Naive thymus-derived CD4-positive, alpha-beta T cell (primary cell): ENCODE data around the gene FOXB1. TPM values are rescaled to one million over a fixed set of nuclear protein-coding genes. Genes with fewer than 3 reads are reported as not detected.

Experiments
- ATAC-seq: fragments of 150-1000 bp; cut with Tn5 transposase; 2 replicates; pipeline ENCODE4 v1.10.0; 2021; ENCODE audit warnings: mild to moderate bottlenecking, moderate library complexity
- CTCF ChIA-PET: fragments of 350-600 bp; sonication (Branson Sonifier 250); formaldehyde crosslinking; loops from one replicate; lab custom pipeline; 2021; ENCODE audit warnings: antibody characterized with exemption; lab: Charles Lee
- POLR2A ChIA-PET: fragments of 350-600 bp; sonication (Branson Sonifier 250); formaldehyde crosslinking; loops from one replicate; lab custom pipeline; 2021; ENCODE audit warnings: antibody characterized with exemption, inconsistent platforms; lab: Charles Lee
- DNase-seq, 9 donors: peaks; one replicate each; pipeline versions ENCODE4 v3.0.0 to v3.0.0-alpha.2; 2020 to 2022; ENCODE audit warnings: mixed read lengths in 1 of 9
- H3K27ac ChIP-seq: one replicate; pipeline ENCODE4 v1.7.0; 2013; ENCODE audit warnings: mild to moderate bottlenecking, low read depth, low read length, moderate library complexity
- H3K27me3 ChIP-seq, 2 donors: one replicate each; pipeline ENCODE4 v1.7.0; 2013; ENCODE audit warnings: low read length in 2 of 2, mild to moderate bottlenecking in 2 of 2, moderate library complexity in 2 of 2; ENCODE audit not compliant: control insufficient read depth in 2 of 2, insufficient read depth in 2 of 2
- H3K36me3 ChIP-seq, 3 experiments: 1 replicate in 2 of 3; 2 replicates in 1 of 3; pipeline ENCODE4 v1.7.0; 2013; ENCODE audit warnings: low read length in 3 of 3, mild to moderate bottlenecking in 3 of 3, moderate library complexity in 1 of 3; ENCODE audit not compliant: insufficient read depth in 3 of 3, control insufficient read depth in 2 of 3
- H3K4me1 ChIP-seq, 2 donors: one replicate each; pipeline ENCODE4 v1.7.0; 2013; ENCODE audit warnings: low read length in 2 of 2, mild to moderate bottlenecking in 2 of 2, moderate library complexity in 1 of 2; ENCODE audit not compliant: control insufficient read depth in 2 of 2, insufficient read depth in 2 of 2
- H3K4me3 ChIP-seq: 2 replicates; pipeline ENCODE4 v1.7.0; 2013; ENCODE audit warnings: mild to moderate bottlenecking, low read length
- H3K9me3 ChIP-seq, 3 experiments: 1 replicate in 2 of 3; 2 replicates in 1 of 3; pipeline ENCODE4 v1.7.0; 2013; ENCODE audit warnings: low read length in 3 of 3; ENCODE audit not compliant: control insufficient read depth in 2 of 3
- H3K27ac Mint-ChIP-seq, 9 donors: one replicate each; pipeline ENCODE4 v1.8.0; 2020 to 2022; ENCODE audit warnings: mixed read lengths in 9 of 9, mild to moderate bottlenecking in 8 of 9, moderate library complexity in 5 of 9, inconsistent platforms in 2 of 9
- H3K27me3 Mint-ChIP-seq, 5 donors: one replicate each; pipeline ENCODE4 v1.8.0; 2021 to 2022; ENCODE audit warnings: mixed read lengths in 5 of 5, mild to moderate bottlenecking in 1 of 5
- H3K36me3 Mint-ChIP-seq, 5 donors: one replicate each; pipeline ENCODE4 v1.8.0; 2020 to 2022; ENCODE audit warnings: mixed read lengths in 5 of 5, mild to moderate bottlenecking in 3 of 5, inconsistent platforms in 1 of 5
- H3K4me1 Mint-ChIP-seq, 7 donors: one replicate each; pipeline ENCODE4 v1.8.0; 2020 to 2022; ENCODE audit warnings: mixed read lengths in 7 of 7, mild to moderate bottlenecking in 3 of 7, inconsistent platforms in 1 of 7
- H3K4me3 Mint-ChIP-seq, 10 donors: one replicate each; pipeline ENCODE4 v1.8.0; 2020 to 2022; ENCODE audit warnings: mild to moderate bottlenecking in 10 of 10, mixed read lengths in 10 of 10, moderate library complexity in 6 of 10, inconsistent platforms in 2 of 10
- H3K9me3 Mint-ChIP-seq, 11 donors: one replicate each; pipeline ENCODE4 v1.8.0; 2020 to 2022; ENCODE audit warnings: mixed read lengths in 11 of 11, mild to moderate bottlenecking in 4 of 11, inconsistent platforms in 1 of 11, moderate library complexity in 1 of 11
- intact Hi-C, 2 donors: fragments of 100-400 bp; cut with micrococcal nuclease; formaldehyde crosslinking; loops; one replicate each; pipeline ENCODE4 v1.15.1; 2023
- polyA plus RNA-seq, 2 donors: library from polyadenylated mRNA; unstranded; fragments of 300-500 nt; fragmentation: Illumina TruSeq; gene quantifications; one replicate each; pipeline ENCODE4 v1.2.3, GENCODE V29; 2021
- total RNA-seq, 6 experiments: library from RNA in 5 of 6; stranded (reverse) in 5 of 6; gene quantifications; 1 replicate in 5 of 6; 2 replicates in 1 of 6; pipeline ENCODE4 v1.2.3 and lab custom pipeline; 2021 to 2026

Gene FOXB1
- total and polyA plus RNA-seq, 7 experiments from 2014 or later = 0.12 to 0.97 (median 0.27) TPM; not detected in 2

- POLR2A ChIA-PET = interaction anchor here (2.2 kb wide), 1 partner anchor 11 kb away, joined by 8 read pairs; no protein-coding TSS in a partner anchor
- peak overlapping the region; percentile 52 to 97 (median 86) for H3K27ac Mint-ChIP-seq
Observed at GRCh38 chr15:60005352-60006202, 1.5 kb downstream of the FOXB1 start.

DNA sequence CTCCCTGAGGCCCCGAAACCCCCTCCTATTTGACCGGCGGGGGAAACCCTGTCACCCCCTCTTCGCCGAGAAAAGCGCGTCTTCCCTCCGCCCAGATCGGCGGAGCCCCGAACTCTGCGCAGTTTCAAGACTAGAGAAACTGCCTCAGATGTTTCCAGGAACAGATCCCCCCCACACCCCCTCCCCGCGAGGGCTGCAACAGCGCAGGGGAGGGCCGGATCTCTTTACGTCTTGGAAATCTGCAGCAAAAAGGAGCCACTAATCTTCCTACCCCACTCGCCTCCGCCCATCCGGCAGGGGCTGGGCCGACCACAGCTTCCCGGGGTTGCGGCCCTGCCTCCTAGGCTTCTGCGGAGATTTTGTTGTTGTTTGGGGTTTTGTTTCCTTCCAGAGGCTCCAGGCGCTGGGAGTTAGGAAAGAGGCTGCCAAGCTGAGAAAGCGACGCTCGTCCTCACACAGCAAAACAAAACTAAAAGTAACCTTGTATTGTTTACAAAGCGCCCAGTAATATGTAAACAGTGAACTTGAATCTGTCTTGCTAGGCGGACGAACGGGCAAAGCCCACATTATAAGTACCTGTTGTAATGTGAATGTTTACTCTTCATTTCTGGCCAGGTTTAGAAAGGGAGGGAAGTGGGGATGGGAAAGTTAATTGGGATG lies 2.2 kb downstream of the FOXB1 start:
- Histone ChIP-seq H3K4me3 (peak overlapping the region; percentile 49), H3K36me3 (no peaks in the 10 kb centered on the region), H3K4me1 (peaks cover 23 to 27% of the 10 kb centered on the region in 2 donors), H3K27ac (no peak overlapping the region), H3K9me3 (peaks cover 0 to 15% (median 0%) of the 10 kb centered on the region in 3 experiments), H3K27me3 (peaks cover 30 to 76% of the 10 kb centered on the region in 2 donors)
- Mint-ChIP-seq H3K36me3 (peaks cover 0 to 14% (median 4%) of the 10 kb centered on the region in 5 donors), H3K27ac (peak overlapping the region; percentile 52 to 97 (median 86)), H3K9me3 (peaks cover 0 to 23% (median 14%) of the 10 kb centered on the region in 11 donors), H3K4me1 (peaks cover 26 to 52% (median 40%) of the 10 kb centered on the region in 7 donors), H3K27me3 (peaks cover 74 to 94% (median 89%) of the 10 kb centered on the region in 5 donors), H3K4me3 (peak overlapping the region; percentile 80 to 97 (median 90))
- intact Hi-C loops = loop anchor here (1.0 to 5.0 kb wide), 9 partner anchors 9 to 576 kb away; partner anchors contain the start of gene BNIP2 (in 1 of the 2)
- ATAC-seq = peak; percentile 82
- ChIA-PET POLR2A (interaction anchor here (0.6 kb wide), 1 partner anchor 34 kb away, joined by 3 read pairs; no protein-coding TSS in a partner anchor), CTCF (interaction anchor here (0.6 to 0.9 kb wide), 3 partner anchors 9 to 166 kb away, joined by 3 to 4 read pairs (median 3); no protein-coding TSS in a partner anchor)
- peak; percentile 37 to 81 (median 69) for DNase-seq

More at GRCh38 chr15:60005352-60006202, 1.5 kb downstream of the FOXB1 start:
- Histone ChIP-seq H3K4me3 (peak overlapping the region; percentile 49), H3K9me3 (peaks cover 0 to 15% (median 0%) of the 10 kb centered on the region in 3 experiments), H3K36me3 (no peaks in the 10 kb centered on the region), H3K4me1 (peaks cover 23 to 27% of the 10 kb centered on the region in 2 donors), H3K27me3 (peaks cover 30 to 83% of the 10 kb centered on the region in 2 donors), H3K27ac (no peak overlapping the region)
- Mint-ChIP-seq H3K4me3 (peak overlapping the region; percentile 80 to 97 (median 90)), H3K36me3 (peaks cover 0 to 17% (median 6%) of the 10 kb centered on the region in 5 donors), H3K9me3 (peaks cover 0 to 30% (median 16%) of the 10 kb centered on the region in 11 donors), H3K27me3 (peaks cover 75 to 94% (median 89%) of the 10 kb centered on the region in 5 donors), H3K4me1 (peaks cover 28 to 56% (median 45%) of the 10 kb centered on the region in 7 donors)
- peak in 1 of 9 donors; percentile 48 for DNase-seq
- CTCF ChIA-PET = no interaction called here
- intact Hi-C loops = loop anchor here (1.0 to 5.0 kb wide), 10 partner anchors 8 to 577 kb away; partner anchors contain the start of gene BNIP2 (in 1 of the 2)
- ATAC-seq = peak; percentile 19

DNA sequence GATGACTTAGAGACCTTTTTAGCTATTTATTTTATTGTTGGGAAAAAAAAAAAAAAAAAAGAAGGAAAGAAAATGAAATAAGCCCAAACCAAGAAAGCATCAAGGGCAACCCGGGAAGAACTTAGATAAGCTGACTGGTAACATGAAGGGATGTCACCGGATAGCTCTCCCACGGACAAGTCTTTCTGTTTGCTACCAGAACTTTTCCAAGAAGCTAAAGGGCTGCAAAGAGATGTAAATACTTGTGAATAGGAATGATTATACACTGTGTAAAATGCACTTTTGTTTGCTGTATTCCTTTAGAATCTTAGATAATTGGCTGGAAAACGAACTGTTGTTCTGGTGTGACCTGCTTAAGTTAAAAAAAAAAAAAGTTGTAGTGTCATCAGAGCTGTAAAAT lies 2.8 kb downstream of the FOXB1 start:
- peaks cover 72 to 94% (median 89%) of the 10 kb centered on the region in 5 donors for H3K27me3 Mint-ChIP-seq
- H3K27ac ChIP-seq = no peak overlapping the region
- ChIA-PET POLR2A (interaction anchor here (0.6 kb wide), 2 partner anchors 31 to 34 kb away, joined by 3 to 4 read pairs; no protein-coding TSS in a partner anchor), CTCF (interaction anchor here (0.6 to 0.9 kb wide), 4 partner anchors 10 to 166 kb away, joined by 3 to 5 read pairs (median 4); no protein-coding TSS in a partner anchor)
- H3K27ac Mint-ChIP-seq = peak overlapping the region in 7 of 9 donors; percentile 52 to 97 (median 86)
- no peak for DNase-seq
- no peaks in the 10 kb centered on the region for H3K36me3 ChIP-seq
- peak overlapping the region; percentile 49 for H3K4me3 ChIP-seq
- peaks cover 26 to 70% of the 10 kb centered on the region in 2 donors for H3K27me3 ChIP-seq
- peak overlapping the region; percentile 80 to 97 (median 90) for H3K4me3 Mint-ChIP-seq
- no peak for ATAC-seq
- H3K4me1 Mint-ChIP-seq = peaks cover 26 to 47% (median 40%) of the 10 kb centered on the region in 7 donors
- H3K9me3 ChIP-seq = peaks cover 0 to 11% (median 0%) of the 10 kb centered on the region in 3 experiments
- intact Hi-C loops = loop anchor here (1.0 to 5.0 kb wide), 9 partner anchors 10 to 575 kb away; partner anchors contain the start of gene BNIP2 (in 1 of the 2)
- H3K36me3 Mint-ChIP-seq = peaks cover 0 to 10% (median under 1%) of the 10 kb centered on the region in 5 donors
- H3K4me1 ChIP-seq = peaks cover 23 to 27% of the 10 kb centered on the region in 2 donors
- peaks cover 0 to 17% (median 9%) of the 10 kb centered on the region in 11 donors for H3K9me3 Mint-ChIP-seq

- peaks cover 68 to 96% (median 87%) of the 10 kb centered on the region in 5 donors for H3K27me3 Mint-ChIP-seq
- no peak overlapping the region for H3K4me3 Mint-ChIP-seq
- H3K36me3 Mint-ChIP-seq = peaks cover 0 to 4% (median 0%) of the 10 kb centered on the region in 5 donors
- H3K4me3 ChIP-seq = no peak overlapping the region
- H3K27me3 ChIP-seq = peaks cover 18 to 47% of the 10 kb centered on the region in 2 donors
- no peak overlapping the region for H3K27ac Mint-ChIP-seq
- no peak for ATAC-seq
- peaks cover 14 to 18% of the 10 kb centered on the region in 2 donors for H3K4me1 ChIP-seq
- no peak for DNase-seq
- peaks cover 0 to 6% (median 0%) of the 10 kb centered on the region in 11 donors for H3K9me3 Mint-ChIP-seq
- POLR2A ChIA-PET = no interaction called here
- H3K36me3 ChIP-seq = no peaks in the 10 kb centered on the region
- H3K9me3 ChIP-seq = no peaks in the 10 kb centered on the region
- CTCF ChIA-PET = no interaction called here
- intact Hi-C loops = loop anchor here in 1 of 2 donors (5.0 kb wide), 4 partner anchors 38 to 573 kb away; no protein-coding TSS in a partner anchor
- H3K27ac ChIP-seq = no peak overlapping the region
- H3K4me1 Mint-ChIP-seq = peaks cover 20 to 31% (median 26%) of the 10 kb centered on the region in 7 donors
Observed at GRCh38 chr15:60009124-60009960, 5.2 kb downstream of the FOXB1 start.

- ATAC-seq = no peak
- peaks cover 69 to 97% (median 90%) of the 10 kb centered on the region in 5 donors for H3K27me3 Mint-ChIP-seq
- no peak for DNase-seq
- H3K4me3 Mint-ChIP-seq = no peak overlapping the region
- peaks cover 18 to 39% of the 10 kb centered on the region in 2 donors for H3K27me3 ChIP-seq
- H3K27ac ChIP-seq = no peak overlapping the region
- ChIA-PET POLR2A (no interaction called here), CTCF (no interaction called here)
- H3K36me3 ChIP-seq = no peaks in the 10 kb centered on the region
- no peaks in the 10 kb centered on the region for H3K9me3 ChIP-seq
- no peak overlapping the region for H3K4me3 ChIP-seq
- peaks cover 0 to 6% (median 0%) of the 10 kb centered on the region in 11 donors for H3K9me3 Mint-ChIP-seq
- peaks cover 7 to 10% of the 10 kb centered on the region in 2 donors for H3K4me1 ChIP-seq
- H3K36me3 Mint-ChIP-seq = peaks cover 0 to 4% (median 0%) of the 10 kb centered on the region in 5 donors
- H3K27ac Mint-ChIP-seq = no peak overlapping the region
- intact Hi-C loops = loop anchor here (2.0 to 5.0 kb wide), 5 partner anchors 13 to 572 kb away; no protein-coding TSS in a partner anchor
- H3K4me1 Mint-ChIP-seq = peaks cover 15 to 23% (median 18%) of the 10 kb centered on the region in 7 donors
Observed at GRCh38 chr15:60009980-60010732, 6.0 kb downstream of the FOXB1 start.
